Measurements from ENCODE around the gene EXOC4.

GRCh38 chr7:133945497-133945896 lies 692.6 kb downstream of the EXOC4 start:
- TF ChIP-seq CTCF (IDR thresholded peaks at IDR 0.05; ENCODE audit: extremely low read depth in 1 of 2, insufficient read depth in 1 of 2, low read depth in 1 of 2, low read length in 2 of 2) (no peak), POLR2AphosphoS5 (IDR thresholded peaks at IDR 0.05; ENCODE audit: insufficient read depth, low read depth, low read length) (no peak), JUN (IDR thresholded peaks at IDR 0.05; ENCODE audit: borderline replicate concordance, insufficient read depth, insufficient read length, low read depth) (no peak)
